ACHN (cell line): ENCODE data around the gene MAD1L1.

Source experiments
- DNase-seq: peaks from one replicate; pipeline ENCODE4 v3.0.0-alpha.2; 2015
- in situ Hi-C: cut with HindIII; loops from 2 replicates; pipeline ENCODE4 v1.10.0; 2017; ENCODE audit warnings: low sequenced_read_pairs, low pct_ligation_motif_present, low pct_unique_long_range_greater_than_20kb

Gene MAD1L1

GRCh38 chr7:2140216-2141020, 92.3 kb downstream of the MAD1L1 start:
- in situ Hi-C loops, result no loop called here

GRCh38 chr7:2139004-2139699, 93.6 kb downstream of the MAD1L1 start:
- in situ Hi-C loops, result no loop called here
- no peak for DNase-seq

More at GRCh38 chr7:2140216-2141020, 92.3 kb downstream of the MAD1L1 start:
- no peak for DNase-seq

GRCh38 chr7:2138146-2138765, 94.5 kb downstream of the MAD1L1 start:
- no peak for DNase-seq
- in situ Hi-C loops, result no loop called here

- DNase-seq, result no peak
- in situ Hi-C loops, result no loop called here
Measured at GRCh38 chr7:2134740-2135139, 98.0 kb downstream of the MAD1L1 start.

- in situ Hi-C loops, result no loop called here
- no peak for DNase-seq
Measured at GRCh38 chr7:2132243-2132642, 100.5 kb downstream of the MAD1L1 start.

- in situ Hi-C loops, result no loop called here
- no peak for DNase-seq
Measured at GRCh38 chr7:2131800-2132199, 100.9 kb downstream of the MAD1L1 start.

- in situ Hi-C loops, result no loop called here
- DNase-seq, result no peak
Measured at GRCh38 chr7:2131341-2131740, 101.4 kb downstream of the MAD1L1 start.

GRCh38 chr7:2130096-2130375, 102.7 kb downstream of the MAD1L1 start:
- in situ Hi-C loops, result no loop called here
- no peak for DNase-seq

GRCh38 chr7:2129323-2130095, 103.2 kb downstream of the MAD1L1 start:
- in situ Hi-C loops, result no loop called here

GRCh38 chr7:2128601-2129322, 104.0 kb downstream of the MAD1L1 start:
- DNase-seq, result no peak
- in situ Hi-C loops, result no loop called here

More at GRCh38 chr7:2129323-2130095, 103.2 kb downstream of the MAD1L1 start:
- DNase-seq, result no peak

- in situ Hi-C loops, result no loop called here
- no peak for DNase-seq
Measured at GRCh38 chr7:2126621-2127020, 106.1 kb downstream of the MAD1L1 start.

GRCh38 chr7:2125931-2126330, 106.8 kb downstream of the MAD1L1 start:
- in situ Hi-C loops, result no loop called here
- no peak for DNase-seq

- in situ Hi-C loops, result no loop called here
- DNase-seq, result no peak
Measured at GRCh38 chr7:2124604-2125345, 108.0 kb downstream of the MAD1L1 start.

GRCh38 chr7:2123916-2124315, 108.8 kb downstream of the MAD1L1 start:
- in situ Hi-C loops, result no loop called here
- DNase-seq, result no peak

- in situ Hi-C loops, result no loop called here
- DNase-seq, result no peak
Measured at GRCh38 chr7:2123360-2123759, 109.4 kb downstream of the MAD1L1 start.

GRCh38 chr7:2122651-2123050, 110.1 kb downstream of the MAD1L1 start:
- in situ Hi-C loops, result no loop called here

GRCh38 chr7:2120841-2121830, 111.6 kb downstream of the MAD1L1 start:
- no peak for DNase-seq
- in situ Hi-C loops, result no loop called here

More at GRCh38 chr7:2122651-2123050, 110.1 kb downstream of the MAD1L1 start:
- DNase-seq, result no peak
